Forelimb muscle (tissue), 1 donor: ENCODE results near the gene AMHR2. TPM values are rescaled to one million over a fixed set of nuclear protein-coding genes. Genes with fewer than 3 reads are reported as not detected.

Experiments
- DNase-seq: peaks from one replicate; pipeline ENCODE4 v3.0.0-alpha.2; 2013; ENCODE audit warnings: low read depth
- polyA plus RNA-seq: library from polyadenylated mRNA; unstranded; fragments of 120-200 nt; gene quantifications from one replicate; pipeline ENCODE4 v1.2.1, GENCODE V29; 2013; ENCODE audit not compliant: insufficient read length

The AMHR2 gene
- polyA plus RNA-seq, 1 donor, result 0.09 TPM

DNA sequence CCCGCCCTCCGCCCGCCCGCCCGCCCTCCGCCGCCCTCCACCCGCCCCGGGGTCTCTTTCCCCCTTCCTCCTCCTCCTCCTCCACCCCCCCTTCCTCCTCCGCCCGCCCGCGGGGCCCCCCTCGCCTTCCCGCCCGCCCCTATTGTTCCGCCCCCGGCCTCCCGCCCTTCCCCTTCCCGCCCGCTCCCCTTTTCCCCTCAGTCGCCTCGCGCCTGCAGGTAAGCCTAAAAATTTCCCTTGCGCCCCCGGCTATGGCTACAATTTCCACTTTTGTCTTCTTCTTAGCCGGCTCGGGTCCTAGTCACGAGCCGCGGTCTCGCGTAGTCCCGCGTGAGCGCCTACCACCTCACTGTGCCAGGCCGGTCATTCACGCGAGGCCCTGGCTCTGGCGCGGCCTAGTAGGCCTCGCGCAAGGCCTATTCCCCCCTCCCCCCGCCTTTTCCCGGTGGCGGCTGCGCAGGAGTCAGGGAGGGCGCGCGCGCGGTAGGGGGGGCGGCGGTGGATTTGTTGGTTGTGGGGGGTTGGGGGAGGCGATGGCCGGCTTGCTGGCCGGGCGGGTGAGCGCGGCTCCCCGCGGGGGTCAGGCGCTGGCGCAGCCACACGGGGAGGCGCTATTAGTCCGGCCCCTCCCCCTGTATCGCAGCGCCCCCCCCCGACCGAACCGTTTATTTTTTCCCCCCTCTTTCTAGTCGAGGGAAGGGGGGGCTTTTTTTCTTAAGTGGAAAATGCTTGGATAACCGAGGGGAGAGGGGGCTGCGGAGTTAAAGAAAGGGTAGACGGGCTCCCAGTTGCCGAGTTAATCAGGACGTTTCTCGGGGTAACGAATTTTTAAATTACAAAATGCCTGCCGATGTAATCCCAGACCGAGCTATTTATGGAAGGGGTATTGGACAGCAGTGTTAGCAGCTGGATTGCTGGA is 28.8 kb downstream of the AMHR2 start:
- DNase-seq, result peak; percentile 40

DNA sequence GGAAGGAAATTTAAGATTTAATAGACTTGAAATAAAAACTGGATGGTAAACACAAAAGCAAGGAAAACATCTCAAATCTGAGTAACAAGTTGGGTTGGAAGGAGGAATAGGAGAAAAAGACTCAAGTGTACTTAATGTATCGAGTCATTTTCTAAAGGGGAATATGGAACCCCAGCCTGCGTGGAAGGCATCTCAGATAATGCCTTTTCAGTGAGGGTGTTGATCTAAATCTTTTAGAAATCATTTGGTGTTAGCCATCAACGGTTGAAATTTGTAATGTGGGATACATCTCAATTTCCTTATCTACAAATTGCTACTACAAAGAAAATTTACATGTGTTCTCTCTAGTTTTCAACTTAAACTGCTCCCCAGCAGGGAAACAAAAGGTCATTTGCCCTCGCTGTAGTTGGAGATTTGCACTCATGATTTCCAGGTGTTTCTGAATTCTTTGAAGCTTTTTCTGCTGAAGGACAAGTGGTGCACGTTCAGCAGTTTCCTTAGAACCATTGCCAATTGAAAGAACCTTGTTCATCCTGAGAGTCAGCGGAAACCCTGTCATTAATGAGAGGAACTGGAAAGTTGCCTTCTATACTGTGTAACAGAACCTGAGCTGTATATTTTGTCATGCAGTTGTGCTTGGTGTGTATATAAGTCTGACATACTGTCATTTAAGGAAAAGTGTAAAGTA is 30.4 kb downstream of the AMHR2 start:
- no peak for DNase-seq

DNA sequence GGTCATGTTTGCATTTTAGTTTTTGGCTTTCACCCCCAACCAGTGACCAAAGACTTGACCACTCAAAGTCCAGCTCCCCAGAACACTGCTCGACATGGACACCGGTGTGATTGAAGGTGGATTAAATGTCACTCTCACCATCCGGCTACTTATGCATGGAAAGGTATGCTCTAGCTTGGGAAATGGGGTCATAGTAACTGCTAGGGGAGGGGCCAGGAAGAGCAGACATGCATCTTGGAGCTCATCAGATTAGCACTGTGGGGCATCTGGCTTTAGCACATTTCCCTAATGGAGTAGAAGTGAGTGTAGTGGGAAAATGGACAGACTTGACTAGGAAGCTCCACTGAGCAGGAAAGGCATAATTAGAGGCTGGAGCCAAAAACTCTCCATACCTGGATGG is 31.1 kb downstream of the AMHR2 start:
- no peak for DNase-seq

DNA sequence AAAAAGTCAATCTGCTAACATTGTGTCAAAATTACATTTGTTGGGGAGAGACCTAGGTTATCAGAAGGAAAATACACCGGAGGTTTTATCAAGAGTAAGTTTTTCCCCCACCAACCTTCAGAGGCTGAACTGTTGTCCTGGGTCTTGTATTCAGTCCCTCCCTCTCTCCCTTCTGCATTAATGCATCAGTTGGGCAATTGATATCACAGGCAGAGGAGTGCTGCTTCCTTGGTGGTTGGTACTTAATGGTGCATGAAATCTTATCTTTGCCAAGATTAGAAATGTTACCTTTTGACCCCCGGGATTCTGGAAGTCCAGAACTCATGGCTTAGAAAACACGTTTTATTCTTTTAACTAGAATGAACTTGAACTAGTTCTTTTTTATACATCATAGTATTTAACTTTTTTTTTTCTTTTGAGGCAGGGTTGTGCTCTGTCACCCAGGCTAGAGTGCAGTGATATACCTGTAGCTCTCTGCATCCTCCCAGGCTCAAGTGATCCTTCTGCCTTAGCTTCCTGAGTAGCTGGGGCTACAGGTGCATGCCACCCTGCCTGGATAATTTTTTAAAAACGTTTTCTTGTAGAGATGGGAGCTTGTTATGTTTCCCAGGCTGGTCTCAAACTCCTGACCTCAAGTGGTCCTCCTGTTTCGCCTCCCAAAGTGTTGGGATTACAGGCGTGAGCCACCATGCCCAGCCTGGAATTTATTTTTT is 33.2 kb downstream of the AMHR2 start:
- DNase-seq, result no peak

DNA sequence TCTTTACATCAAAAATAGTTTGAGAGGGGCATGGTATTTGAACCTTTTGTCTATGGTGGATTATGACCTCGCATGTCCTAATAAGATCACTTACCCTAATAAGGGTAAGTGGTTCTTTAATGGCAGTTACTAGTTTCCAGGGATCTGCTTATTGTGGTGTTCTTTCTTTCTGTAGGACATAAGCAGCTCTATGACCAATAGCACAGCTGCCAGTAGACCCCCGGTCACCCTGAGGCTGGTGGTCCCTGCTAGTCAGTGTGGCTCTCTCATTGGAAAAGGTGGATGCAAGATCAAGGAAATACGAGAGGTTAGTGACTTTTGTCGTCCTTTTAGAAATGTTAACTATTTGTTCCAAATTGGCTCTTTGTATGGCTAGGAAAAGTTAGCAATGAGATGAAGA is 35.4 kb downstream of the AMHR2 start:
- DNase-seq, result no peak

DNA sequence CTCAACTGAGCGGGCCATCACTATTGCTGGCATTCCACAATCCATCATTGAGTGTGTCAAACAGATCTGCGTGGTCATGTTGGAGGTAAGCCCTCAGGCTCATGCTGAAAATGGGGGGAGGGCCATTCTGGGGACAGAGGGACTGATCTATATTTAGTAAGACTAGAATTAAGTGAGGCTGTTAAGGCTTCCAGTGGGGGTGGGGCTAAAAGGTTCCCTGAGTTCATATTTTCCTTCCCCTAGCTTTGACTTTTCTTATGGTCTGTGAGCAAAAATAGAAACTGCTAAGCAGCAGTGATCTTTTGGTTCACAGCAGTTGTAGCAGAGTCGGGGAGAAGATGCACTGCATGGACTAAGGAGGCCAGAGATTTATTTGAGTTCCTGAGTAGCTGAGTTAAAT is 37.4 kb downstream of the AMHR2 start:
- DNase-seq, result no peak

DNA sequence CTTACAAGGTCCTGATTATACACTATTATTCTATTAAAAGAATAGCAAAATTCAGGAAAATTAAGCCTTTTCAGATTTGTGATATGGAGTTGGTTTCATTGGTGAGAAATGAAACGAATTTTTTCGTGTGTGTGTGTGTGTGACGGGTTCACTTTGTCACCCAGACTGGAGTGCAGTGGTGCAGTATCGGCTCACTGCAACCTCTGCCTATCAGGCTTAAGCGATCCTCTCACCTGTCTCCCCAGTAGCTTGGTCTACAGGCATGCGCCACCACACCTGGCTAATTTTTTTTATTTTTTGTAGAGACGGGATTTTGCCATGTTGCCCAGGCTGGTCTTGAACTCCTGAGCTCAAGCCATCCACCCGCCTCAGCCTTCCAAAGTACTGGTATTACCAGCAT is 37.9 kb downstream of the AMHR2 start:
- DNase-seq, result no peak

DNA sequence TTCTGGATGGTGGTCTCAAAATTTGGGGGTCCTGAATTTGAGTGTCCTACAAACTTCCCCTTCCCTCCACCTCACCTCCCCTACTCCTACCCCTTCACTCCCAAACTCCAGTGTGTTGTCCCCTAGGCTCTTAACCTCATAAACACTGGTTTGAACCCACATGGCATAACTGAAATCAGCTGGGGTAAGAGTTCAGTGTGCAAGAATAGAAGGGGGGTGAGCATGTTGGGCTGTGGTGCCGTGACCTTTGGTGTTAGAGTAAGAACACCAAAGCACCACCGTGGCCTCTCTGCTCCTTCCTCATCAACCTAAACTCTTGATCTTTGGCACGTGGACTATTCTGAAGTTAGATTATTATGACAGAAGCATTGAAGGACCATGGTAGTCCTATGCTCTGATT is 39.3 kb downstream of the AMHR2 start:
- DNase-seq, result no peak

DNA sequence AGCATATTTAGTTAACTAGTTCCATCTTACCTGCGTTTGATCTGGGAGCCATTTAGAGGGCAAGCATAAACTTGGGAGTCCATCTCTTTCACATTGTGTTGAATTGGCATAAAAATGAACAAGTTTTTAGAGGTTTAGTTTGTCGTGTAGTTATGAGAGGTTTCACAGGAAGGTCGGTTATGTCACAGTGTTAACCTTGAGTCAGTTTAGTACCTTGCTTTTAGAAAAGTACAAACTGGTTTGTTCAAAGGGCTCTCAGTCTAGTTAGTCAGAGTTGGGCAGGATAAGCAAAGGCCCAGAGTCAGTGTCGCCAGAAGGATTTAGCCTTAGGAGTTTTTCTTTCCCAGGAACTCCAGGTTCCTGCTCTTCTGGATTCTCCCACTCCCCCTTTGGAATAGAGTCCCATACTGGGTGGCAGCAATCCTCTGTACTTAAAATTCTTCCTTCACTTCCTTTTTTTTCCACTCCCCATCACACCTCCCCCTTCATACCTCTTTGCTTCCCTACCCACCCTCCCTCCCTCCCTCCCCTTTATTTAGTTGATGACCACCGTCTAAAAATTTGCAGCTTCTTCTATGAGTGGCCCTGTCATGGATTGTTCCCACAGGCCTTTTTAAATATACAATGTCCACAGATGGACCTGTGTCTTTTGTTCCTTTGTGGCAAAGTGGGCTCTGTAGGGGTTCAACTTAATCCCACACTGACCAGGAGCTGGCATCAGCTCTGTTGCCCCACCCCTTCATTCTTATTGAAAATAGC is 40.3 kb downstream of the AMHR2 start:
- no peak for DNase-seq

DNA sequence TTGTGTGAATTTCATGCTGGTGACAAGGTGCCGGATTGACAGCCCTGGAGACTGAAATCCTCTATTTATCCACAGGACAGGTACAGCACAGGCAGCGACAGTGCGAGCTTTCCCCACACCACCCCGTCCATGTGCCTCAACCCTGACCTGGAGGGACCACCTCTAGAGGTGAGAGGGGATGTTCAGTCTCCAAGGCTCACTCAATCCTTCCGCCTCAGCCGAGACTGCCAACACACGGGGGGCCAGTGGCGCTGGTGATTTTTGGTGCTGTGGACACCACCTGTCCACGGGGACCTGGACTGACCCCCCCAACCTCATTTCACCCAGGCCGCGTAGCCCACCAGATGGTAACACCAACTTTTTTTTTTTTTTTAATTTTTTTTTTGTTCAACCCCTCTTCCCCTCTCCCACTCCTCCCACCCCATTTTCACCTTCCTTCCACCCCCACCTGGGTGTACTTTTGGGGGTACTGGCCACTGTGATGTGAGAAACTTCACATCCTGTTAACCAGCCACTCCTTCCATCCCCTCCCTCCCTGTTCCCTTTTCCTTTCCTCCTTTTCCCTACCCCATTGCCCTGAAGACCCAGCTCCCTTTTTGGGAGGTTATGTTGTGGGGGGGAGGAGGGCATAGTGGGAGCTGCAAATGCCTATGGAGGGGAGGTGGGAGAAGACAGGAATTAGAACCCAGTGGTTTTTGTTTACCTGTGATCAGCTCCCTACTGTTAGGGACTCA is 41.2 kb downstream of the AMHR2 start:
- DNase-seq, result no peak

DNA sequence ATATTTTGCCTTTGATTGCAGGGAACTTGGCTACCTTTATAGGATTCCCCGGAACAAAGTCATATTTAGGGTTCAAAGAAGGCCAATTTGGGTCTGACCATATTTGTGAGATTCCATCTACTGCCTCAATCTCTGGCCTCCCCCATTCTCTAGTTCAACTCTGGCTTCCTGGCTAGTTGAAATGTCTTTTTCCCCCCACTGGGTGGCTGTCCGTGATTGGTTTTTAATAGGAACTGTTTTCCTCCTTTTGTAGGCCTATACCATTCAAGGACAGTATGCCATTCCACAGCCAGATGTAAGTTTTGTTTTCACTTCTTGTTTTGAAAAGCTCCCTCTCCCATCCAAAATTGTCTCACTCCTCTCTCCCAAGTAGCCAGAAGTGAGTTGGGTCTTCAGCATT is 42.0 kb downstream of the AMHR2 start:
- DNase-seq, result no peak

DNA sequence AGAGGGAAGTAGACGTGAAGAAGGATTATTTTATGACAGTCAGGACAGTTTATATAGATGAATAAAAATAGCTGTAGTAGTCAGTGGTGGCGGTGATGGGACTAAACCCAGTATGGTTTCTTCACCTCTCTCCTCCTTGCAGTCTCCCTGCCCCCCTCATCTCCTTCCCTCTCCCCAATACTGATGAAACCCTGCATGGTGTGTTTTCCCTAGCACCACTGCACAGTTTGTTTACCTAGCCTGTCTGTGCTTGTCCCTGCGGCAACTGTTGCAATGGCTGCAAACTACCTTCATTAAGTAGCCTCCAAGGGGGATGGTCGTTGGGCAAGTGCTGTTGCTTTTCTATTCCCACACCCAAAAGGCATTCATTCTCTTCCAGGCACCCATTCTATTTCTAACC is 43.0 kb downstream of the AMHR2 start:
- DNase-seq, result no peak

DNA sequence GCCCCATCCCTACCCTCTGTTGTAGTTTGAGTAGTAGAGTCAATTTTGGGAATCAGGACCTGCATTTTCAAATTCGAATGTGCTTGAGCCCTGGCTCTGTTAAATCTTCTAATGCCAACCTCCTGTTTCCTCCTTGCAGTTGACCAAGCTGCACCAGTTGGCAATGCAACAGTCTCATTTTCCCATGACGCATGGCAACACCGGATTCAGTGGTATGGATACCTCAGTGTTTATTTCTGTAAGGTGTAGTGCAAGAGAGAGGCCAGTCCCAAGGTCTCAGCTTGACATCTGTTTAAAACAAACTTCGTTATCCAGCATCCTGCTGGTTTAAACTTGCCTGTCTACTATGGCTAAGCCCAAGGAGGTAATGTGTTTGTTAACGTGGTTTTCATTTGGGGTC is 43.4 kb downstream of the AMHR2 start:
- DNase-seq, result no peak

DNA sequence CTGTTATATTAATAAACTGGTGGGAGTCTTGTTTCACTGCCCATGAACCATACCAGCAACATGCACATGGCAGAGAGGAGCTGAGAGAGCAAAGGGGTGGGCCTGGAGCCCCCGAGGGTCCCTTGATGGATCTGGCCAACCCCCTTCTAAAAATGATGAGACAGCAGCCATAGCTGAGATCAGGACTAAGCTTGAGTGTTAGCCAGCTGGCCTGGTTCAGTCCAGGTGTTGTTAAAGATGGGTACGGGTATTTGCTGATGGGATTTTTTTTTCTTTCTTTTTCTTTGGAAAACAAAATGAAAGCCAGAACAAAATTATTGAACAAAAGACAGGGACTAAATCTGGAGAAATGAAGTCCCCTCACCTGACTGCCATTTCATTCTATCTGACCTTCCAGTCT is 44.2 kb downstream of the AMHR2 start:
- DNase-seq, result no peak

DNA sequence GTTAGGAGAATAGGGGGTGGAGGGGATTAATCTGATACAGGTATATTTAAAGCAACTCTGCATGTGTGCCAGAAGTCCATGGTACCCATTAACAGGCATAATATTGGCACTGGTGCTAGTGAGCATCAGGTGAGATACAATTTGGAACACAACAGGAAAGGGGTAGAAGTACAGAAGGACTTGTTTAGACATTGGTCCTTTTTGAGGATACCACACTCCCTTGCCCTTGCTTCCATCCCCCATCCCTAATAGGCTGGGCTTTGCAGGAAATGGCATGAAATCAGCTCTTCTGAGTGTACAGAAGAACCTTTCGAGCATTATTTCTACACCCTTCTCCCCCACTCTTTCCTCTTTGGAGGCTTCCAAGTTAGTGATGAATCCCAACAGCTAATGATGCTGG is 44.6 kb downstream of the AMHR2 start:
- no peak for DNase-seq

DNA sequence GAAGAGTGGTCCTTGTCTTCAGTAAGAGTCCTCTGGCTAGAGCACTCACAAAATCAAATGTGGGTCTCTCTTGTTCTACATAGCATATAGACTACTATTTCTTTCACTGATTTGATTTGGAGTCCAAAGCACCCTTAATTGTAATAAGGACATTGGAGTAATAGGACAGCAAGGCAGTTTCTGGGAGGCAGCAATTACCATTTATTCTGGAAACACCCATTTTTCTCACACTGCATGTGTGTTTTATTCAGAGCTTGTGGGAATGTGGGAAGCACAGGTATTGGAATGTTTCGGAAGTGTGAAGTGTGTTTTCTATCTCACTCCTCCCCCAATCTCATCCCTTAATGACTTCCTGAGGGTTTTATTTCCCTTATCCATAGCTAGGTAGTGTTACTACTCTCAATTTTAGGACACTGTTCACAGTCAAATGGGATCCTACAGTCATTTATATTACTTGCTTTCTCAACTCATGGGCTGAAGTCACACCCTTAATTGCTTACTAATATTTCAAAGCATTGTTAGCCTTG is 48.5 kb downstream of the AMHR2 start:
- DNase-seq, result no peak

DNA sequence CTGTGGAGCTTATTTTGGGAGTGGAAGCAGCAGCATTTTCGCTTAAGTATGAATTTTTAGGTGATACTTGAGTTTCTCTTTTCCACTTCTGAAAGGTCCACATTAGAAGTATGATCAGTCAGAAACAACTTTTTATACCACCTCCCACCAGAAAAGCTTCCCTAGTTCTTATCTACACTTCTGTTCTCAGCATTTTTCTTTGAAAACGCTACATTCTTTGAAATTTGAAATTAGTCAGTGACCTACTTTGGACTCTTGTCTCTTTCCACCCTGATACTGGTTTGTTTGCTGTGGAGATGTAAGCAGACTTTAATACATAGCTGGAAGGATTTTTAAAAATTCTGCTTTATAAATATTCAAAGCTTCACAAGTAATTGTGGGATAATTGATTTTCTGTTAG is 50.4 kb downstream of the AMHR2 start:
- DNase-seq, result no peak

DNA sequence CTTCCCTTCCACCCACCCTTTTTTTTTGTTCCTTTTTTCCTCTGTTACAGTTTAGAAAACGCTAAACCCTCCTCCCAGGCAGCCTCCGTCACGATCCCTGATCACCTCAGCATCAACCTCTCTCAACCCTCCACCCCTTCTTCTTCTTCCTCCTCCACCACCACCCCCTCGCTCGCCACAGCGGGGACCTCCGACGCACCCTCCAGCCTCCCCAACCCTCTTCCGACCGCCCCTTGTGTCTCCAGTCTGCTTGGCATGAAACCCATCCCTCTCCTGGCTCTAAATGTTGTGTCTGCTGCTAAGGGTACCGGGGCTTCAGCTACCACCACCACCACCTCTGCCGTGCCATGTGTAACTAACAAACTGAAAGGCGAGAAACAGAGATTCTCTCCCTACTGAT is 51.2 kb downstream of the AMHR2 start:
- no peak for DNase-seq

DNA sequence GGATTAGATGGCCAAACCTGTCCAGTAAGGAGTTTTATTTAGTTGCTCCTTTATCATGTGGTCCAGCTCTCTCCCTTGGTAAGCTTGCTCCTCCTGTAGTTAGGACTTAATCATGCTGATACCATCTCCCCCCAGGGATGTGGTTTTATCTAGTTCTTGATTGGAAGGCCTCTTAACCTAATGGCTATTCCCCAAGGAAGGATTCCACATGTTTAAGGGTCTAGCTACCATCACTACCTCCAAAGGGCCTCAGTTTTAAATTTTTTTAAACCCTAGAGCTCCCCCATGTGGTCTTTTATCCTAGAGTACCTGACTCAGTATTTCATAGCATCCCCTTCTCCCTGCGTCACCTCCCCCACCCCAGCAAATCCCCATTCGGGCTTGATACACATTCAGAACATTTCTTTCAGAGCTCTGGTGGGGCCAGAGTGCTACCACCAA is 53.1 kb downstream of the AMHR2 start:
- DNase-seq, result no peak

DNA sequence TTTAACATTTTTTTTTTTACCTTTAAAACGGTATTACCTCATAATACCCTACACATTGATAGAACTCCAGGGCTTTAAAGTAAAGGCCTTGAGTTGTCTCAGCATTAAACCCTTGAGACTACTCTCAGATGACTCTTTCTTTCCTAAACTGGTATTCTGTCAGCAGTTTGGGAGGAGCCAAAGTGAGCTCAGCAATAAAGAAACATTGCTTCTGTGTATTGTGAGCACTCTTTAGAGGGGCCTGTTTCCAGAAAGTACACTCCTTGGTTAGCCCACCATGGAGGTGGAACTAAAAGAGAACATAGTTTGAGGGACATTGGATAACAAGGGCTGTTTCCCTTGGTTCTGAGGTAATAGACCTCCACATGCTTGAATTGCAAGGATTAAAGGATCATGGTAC is 55.2 kb downstream of the AMHR2 start:
- no peak for DNase-seq

DNA sequence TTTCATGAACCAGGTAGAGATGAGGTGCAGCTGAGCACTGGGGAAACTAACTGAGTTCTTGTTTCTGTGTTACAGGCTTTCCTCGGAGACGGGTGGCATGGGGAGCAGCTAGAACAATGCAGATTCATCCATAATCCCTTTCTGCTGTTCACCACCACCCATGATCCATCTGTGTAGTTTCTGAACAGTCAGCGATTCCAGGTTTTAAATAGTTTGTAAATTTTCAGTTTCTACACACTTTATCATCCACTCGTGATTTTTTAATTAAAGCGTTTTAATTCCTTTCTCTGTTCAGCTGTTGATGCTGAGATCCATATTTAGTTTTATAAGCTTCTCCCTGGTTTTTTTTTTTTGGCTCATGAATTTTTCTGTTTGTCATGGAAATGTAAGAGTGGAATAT is 55.7 kb downstream of the AMHR2 start:
- no peak for DNase-seq
